Stromal cell of bone marrow (primary cell): ENCODE measurements around the gene ZFP62.

Experiments used
- DNase-seq: peaks from one replicate; pipeline ENCODE4 v3.0.0-alpha.2; 2012; ENCODE audit warnings: low read depth

ZFP62 gene

GRCh38 chr5:180810210-180810958 lies 50.7 kb downstream of the ZFP62 start:
- DNase-seq, result peak; percentile 85

GRCh38 chr5:180809403-180810209 lies 51.5 kb downstream of the ZFP62 start:
- peak; percentile 85 for DNase-seq

- no peak for DNase-seq
Observed at GRCh38 chr5:180808461-180809000, 52.5 kb downstream of the ZFP62 start.

GRCh38 chr5:180807654-180808414 lies 53.2 kb downstream of the ZFP62 start:
- DNase-seq, result no peak

- DNase-seq, result no peak
Observed at GRCh38 chr5:180807046-180807445, 54.0 kb downstream of the ZFP62 start.

GRCh38 chr5:180806351-180807011 lies 54.6 kb downstream of the ZFP62 start:
- no peak for DNase-seq

DNA sequence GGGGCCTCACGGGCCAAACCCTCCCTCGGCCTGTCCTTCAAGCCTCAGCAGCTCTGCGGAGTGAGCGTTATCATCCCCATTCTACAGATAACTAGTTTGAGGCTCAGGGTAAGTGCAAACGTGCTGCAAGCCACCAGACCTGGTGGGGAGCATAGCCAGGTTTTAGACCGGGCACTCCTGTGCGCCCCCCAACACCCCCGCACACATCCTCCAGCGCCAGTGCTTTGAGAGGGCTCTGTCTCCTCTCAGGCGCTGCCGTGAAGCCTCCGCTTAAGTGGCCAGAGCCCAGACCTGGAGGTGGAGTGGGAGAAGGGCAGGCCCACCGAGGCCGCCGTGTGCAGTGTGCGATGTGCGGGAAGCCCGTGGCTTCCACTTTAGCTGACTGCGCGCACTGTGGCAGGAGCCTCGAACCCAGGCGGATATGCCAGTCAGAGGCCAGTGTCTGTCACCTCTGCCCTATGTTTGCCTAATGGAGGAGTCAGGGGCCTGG lies 56.9 kb downstream of the ZFP62 start:
- no peak for DNase-seq

DNA sequence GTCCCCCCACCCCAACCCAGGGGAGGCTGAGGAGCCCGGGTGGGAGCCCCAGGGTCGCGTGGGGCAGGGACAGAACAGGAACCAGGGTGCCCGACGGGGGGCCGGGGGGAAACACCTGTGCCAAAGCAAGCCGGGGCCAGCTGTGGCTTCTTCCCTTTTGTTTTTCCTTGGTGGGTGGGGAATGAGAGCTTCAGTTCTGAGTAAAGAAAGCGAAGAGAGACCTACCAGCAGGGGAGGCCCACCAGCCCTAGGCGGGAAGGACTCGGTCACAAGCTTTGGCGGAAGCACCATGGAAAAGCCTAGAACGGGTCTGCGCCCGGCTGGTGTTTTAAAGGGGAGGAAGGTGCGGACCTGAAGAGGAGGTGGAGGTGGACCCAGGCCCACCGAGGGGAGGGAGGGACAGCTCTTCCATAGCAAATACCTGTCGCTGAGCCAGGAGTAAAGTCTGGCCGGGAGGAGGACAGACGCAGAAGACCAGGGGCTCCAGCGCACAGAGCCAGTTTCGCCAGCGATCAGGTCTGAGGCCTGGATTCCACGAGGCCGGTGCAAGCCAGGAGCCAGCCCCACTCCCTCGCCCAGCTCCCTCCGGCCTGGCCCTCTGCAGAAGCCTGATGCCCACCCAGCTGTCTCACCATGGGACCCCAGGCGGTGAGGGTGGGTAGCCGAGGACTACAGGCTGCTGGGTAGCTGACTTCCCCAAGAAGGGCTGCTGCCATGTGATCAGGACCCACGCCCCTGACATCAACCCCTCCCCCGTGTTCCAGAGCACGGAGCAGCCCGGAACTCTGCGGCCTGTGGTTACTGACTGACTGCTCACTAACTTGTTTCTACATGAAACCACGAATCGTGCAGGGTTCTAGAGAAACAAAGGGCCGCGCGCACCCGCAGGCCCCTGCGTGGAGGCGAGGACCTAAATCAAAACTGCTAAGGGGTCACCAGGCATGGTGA lies 57.6 kb downstream of the ZFP62 start:
- DNase-seq, result no peak

GRCh38 chr5:180802325-180803180 lies 58.5 kb downstream of the ZFP62 start, which contains the start of gene MGAT1:
TSS of gene MGAT1 (minus strand) at chr5:180802806. CDS start at chr5:180792971, 9,835 bp downstream.
- DNase-seq, result peak; percentile 70

DNA sequence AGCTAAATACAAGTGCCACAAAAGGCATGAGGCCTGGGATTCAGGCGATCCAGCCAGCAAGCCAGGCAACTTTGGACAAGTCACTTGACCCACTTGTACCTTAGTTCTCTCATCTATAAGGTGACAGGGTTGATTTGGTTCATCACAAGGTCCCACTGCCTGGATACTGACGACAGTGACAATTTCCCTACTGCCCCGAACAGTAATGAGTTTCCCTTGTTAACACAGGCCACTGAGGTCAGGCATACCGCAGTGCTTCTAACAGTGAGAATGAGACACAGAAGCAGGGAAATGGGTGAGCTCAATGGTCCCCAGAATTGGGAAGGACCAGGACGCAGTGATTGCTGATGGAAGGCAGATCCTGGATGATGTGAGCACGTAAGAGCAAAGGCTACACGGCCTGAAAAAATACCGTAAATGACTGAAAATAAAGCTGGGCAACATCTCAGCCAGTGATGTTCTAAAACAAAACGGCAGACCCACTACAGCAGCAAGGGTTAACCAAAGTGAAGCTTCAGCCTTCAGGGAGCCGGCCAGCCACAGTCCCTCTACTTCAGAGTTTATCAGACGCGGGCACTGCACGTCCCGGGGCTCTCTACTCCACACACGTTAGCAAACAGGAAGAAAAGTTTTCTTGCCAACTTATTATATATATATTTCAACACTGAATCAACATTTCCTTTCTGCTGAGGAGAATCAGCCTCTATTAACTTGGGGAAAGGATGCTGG lies 59.3 kb downstream of the ZFP62 start:
- no peak for DNase-seq

- no peak for DNase-seq
Observed at GRCh38 chr5:180799902-180800801, 60.9 kb downstream of the ZFP62 start.

GRCh38 chr5:180799194-180799593 lies 61.9 kb downstream of the ZFP62 start:
- no peak for DNase-seq

GRCh38 chr5:180798193-180798592 lies 62.9 kb downstream of the ZFP62 start:
- DNase-seq, result no peak
